ENCODE data around the gene STK39. TPM values are rescaled to one million over a fixed set of nuclear protein-coding genes. Genes with fewer than 3 reads are reported as not detected.

Gene STK39
- total RNA-seq, 2 experiments from 2014 or later, result 27.0 to 27.1 TPM

GRCh38 chr2:168009900-168010299 lies 237.5 kb downstream of the STK39 start:
- H3K27ac Mint-ChIP-seq, result no peak overlapping the region

GRCh38 chr2:168008646-168009195 lies 238.7 kb downstream of the STK39 start:
- Mint-ChIP-seq H3K36me3 (peaks cover 38% of the 10 kb centered on the region), H3K27ac (no peak overlapping the region), H3K4me1 (peaks cover 2% of the 10 kb centered on the region), H3K27me3 (no peaks in the 10 kb centered on the region), H3K9me3 (no peaks in the 10 kb centered on the region), H3K4me3 (no peak overlapping the region)
- DNase-seq, result no peak

More at GRCh38 chr2:168009900-168010299, 237.5 kb downstream of the STK39 start:
- Mint-ChIP-seq H3K27me3 (no peaks in the 10 kb centered on the region), H3K36me3 (peaks cover 37% of the 10 kb centered on the region), H3K4me3 (no peak overlapping the region), H3K9me3 (no peaks in the 10 kb centered on the region), H3K4me1 (peaks cover 9% of the 10 kb centered on the region)
- DNase-seq, result no peak

- no peak overlapping the region for H3K27ac Mint-ChIP-seq
- peaks cover 9% of the 10 kb centered on the region for H3K4me1 Mint-ChIP-seq
- DNase-seq, result no peak
- H3K36me3 Mint-ChIP-seq, result peaks cover 34% of the 10 kb centered on the region
- H3K27me3 Mint-ChIP-seq, result no peaks in the 10 kb centered on the region
- no peak overlapping the region for H3K4me3 Mint-ChIP-seq
- H3K9me3 Mint-ChIP-seq, result no peaks in the 10 kb centered on the region
These were observed 240.9 kb downstream of the STK39 start for GRCh38 chr2:168006498-168006897.

- H3K4me3 Mint-ChIP-seq, result no peak overlapping the region
- H3K9me3 Mint-ChIP-seq, result no peaks in the 10 kb centered on the region
- H3K27ac Mint-ChIP-seq, result no peak overlapping the region
- peaks cover 37% of the 10 kb centered on the region for H3K36me3 Mint-ChIP-seq
- no peak for DNase-seq
- H3K27me3 Mint-ChIP-seq, result no peaks in the 10 kb centered on the region
- H3K4me1 Mint-ChIP-seq, result peaks cover 9% of the 10 kb centered on the region
These were observed 241.8 kb downstream of the STK39 start for GRCh38 chr2:168005586-168005985.

- Mint-ChIP-seq H3K36me3 (peaks cover 39% of the 10 kb centered on the region), H3K4me1 (peaks cover 9% of the 10 kb centered on the region), H3K9me3 (no peaks in the 10 kb centered on the region), H3K27ac (no peak overlapping the region), H3K27me3 (no peaks in the 10 kb centered on the region), H3K4me3 (no peak overlapping the region)
- no peak for DNase-seq
These were observed 243.5 kb downstream of the STK39 start for GRCh38 chr2:168003876-168004275.

GRCh38 chr2:168002021-168002553 lies 245.3 kb downstream of the STK39 start:
- Mint-ChIP-seq H3K4me3 (no peak overlapping the region), H3K27me3 (no peaks in the 10 kb centered on the region), H3K4me1 (peaks cover 9% of the 10 kb centered on the region), H3K9me3 (no peaks in the 10 kb centered on the region), H3K36me3 (peaks cover 31% of the 10 kb centered on the region), H3K27ac (no peak overlapping the region)
- DNase-seq, result no peak

GRCh38 chr2:167992278-167992677 lies 255.1 kb downstream of the STK39 start:
- Mint-ChIP-seq H3K4me3 (no peak overlapping the region), H3K36me3 (peaks cover 12% of the 10 kb centered on the region), H3K9me3 (no peaks in the 10 kb centered on the region), H3K27me3 (no peaks in the 10 kb centered on the region), H3K27ac (no peak overlapping the region), H3K4me1 (peaks cover 5% of the 10 kb centered on the region)
- DNase-seq, result no peak

- H3K4me1 Mint-ChIP-seq, result peaks cover 5% of the 10 kb centered on the region
- peaks cover 6% of the 10 kb centered on the region for H3K36me3 Mint-ChIP-seq
- H3K27ac Mint-ChIP-seq, result no peak overlapping the region
- no peaks in the 10 kb centered on the region for H3K27me3 Mint-ChIP-seq
- H3K4me3 Mint-ChIP-seq, result no peak overlapping the region
- H3K9me3 Mint-ChIP-seq, result no peaks in the 10 kb centered on the region
- DNase-seq, result no peak
These were observed 257.3 kb downstream of the STK39 start for GRCh38 chr2:167990062-167990461.

- H3K36me3 Mint-ChIP-seq, result peaks cover 14% of the 10 kb centered on the region
- H3K9me3 Mint-ChIP-seq, result no peaks in the 10 kb centered on the region
- H3K4me3 Mint-ChIP-seq, result no peak overlapping the region
- no peak overlapping the region for H3K27ac Mint-ChIP-seq
- H3K27me3 Mint-ChIP-seq, result no peaks in the 10 kb centered on the region
- H3K4me1 Mint-ChIP-seq, result peaks cover 5% of the 10 kb centered on the region
- DNase-seq, result no peak
These were observed 259.1 kb downstream of the STK39 start for GRCh38 chr2:167988296-167988695.

GRCh38 chr2:167987558-167987957 lies 259.8 kb downstream of the STK39 start:
- Mint-ChIP-seq H3K27me3 (no peaks in the 10 kb centered on the region), H3K4me1 (no peaks in the 10 kb centered on the region), H3K4me3 (no peak overlapping the region), H3K9me3 (no peaks in the 10 kb centered on the region), H3K36me3 (peaks cover 14% of the 10 kb centered on the region), H3K27ac (no peak overlapping the region)
- DNase-seq, result no peak

GRCh38 chr2:167987026-167987425 lies 260.4 kb downstream of the STK39 start:
- Mint-ChIP-seq H3K36me3 (peaks cover 14% of the 10 kb centered on the region), H3K4me3 (no peak overlapping the region), H3K27ac (no peak overlapping the region), H3K4me1 (no peaks in the 10 kb centered on the region), H3K9me3 (no peaks in the 10 kb centered on the region), H3K27me3 (no peaks in the 10 kb centered on the region)
- DNase-seq, result no peak

GRCh38 chr2:167986223-167986622 lies 261.2 kb downstream of the STK39 start:
- H3K27me3 Mint-ChIP-seq, result no peaks in the 10 kb centered on the region
- no peaks in the 10 kb centered on the region for H3K4me1 Mint-ChIP-seq
- no peak for DNase-seq
- no peak overlapping the region for H3K4me3 Mint-ChIP-seq
- H3K36me3 Mint-ChIP-seq, result peaks cover 14% of the 10 kb centered on the region
- H3K9me3 Mint-ChIP-seq, result no peaks in the 10 kb centered on the region
- H3K27ac Mint-ChIP-seq, result no peak overlapping the region

GRCh38 chr2:167981945-167982344 lies 265.4 kb downstream of the STK39 start:
- no peak overlapping the region for H3K4me3 Mint-ChIP-seq

GRCh38 chr2:167980439-167980838 lies 267.0 kb downstream of the STK39 start:
- H3K27me3 Mint-ChIP-seq, result no peaks in the 10 kb centered on the region
- H3K9me3 Mint-ChIP-seq, result peaks cover 3% of the 10 kb centered on the region
- no peak for DNase-seq
- H3K36me3 Mint-ChIP-seq, result peaks cover 37% of the 10 kb centered on the region
- no peaks in the 10 kb centered on the region for H3K4me1 Mint-ChIP-seq
- no peak overlapping the region for H3K27ac Mint-ChIP-seq
- H3K4me3 Mint-ChIP-seq, result no peak overlapping the region

More at GRCh38 chr2:167981945-167982344, 265.4 kb downstream of the STK39 start:
- Mint-ChIP-seq H3K27me3 (no peaks in the 10 kb centered on the region), H3K4me1 (no peaks in the 10 kb centered on the region), H3K36me3 (peaks cover 27% of the 10 kb centered on the region), H3K27ac (no peak overlapping the region), H3K9me3 (no peaks in the 10 kb centered on the region)
- DNase-seq, result no peak

GRCh38 chr2:167972746-167973145 lies 274.6 kb downstream of the STK39 start:
- DNase-seq, result no peak
- H3K27me3 Mint-ChIP-seq, result no peaks in the 10 kb centered on the region
- H3K27ac Mint-ChIP-seq, result no peak overlapping the region
- H3K9me3 Mint-ChIP-seq, result peaks cover 15% of the 10 kb centered on the region
- H3K4me1 Mint-ChIP-seq, result no peaks in the 10 kb centered on the region
- no peak overlapping the region for H3K4me3 Mint-ChIP-seq
- H3K36me3 Mint-ChIP-seq, result peaks cover 57% of the 10 kb centered on the region

- Mint-ChIP-seq H3K36me3 (peaks cover 50% of the 10 kb centered on the region), H3K27ac (no peak overlapping the region), H3K27me3 (no peaks in the 10 kb centered on the region), H3K4me1 (no peaks in the 10 kb centered on the region), H3K9me3 (peaks cover 15% of the 10 kb centered on the region), H3K4me3 (no peak overlapping the region)
- no peak for DNase-seq
These were observed 275.4 kb downstream of the STK39 start for GRCh38 chr2:167972020-167972419.

Data from activated naive CD8-positive, alpha-beta T cell treated with anti-CD3 and anti-CD28 coated beads for 36 hours (primary cell).